Parathyroid adenoma (tissue), 2 donors: ENCODE measurements around the gene HPN.

Experiments
- H2AFZ ChIP-seq: fragments of 300-600 bp; sonication (generic); one replicate; pipeline ENCODE4 v1.7.0; 2017; ENCODE audit warnings: antibody characterized with exemption, mild to moderate bottlenecking
- H3K27ac ChIP-seq: fragments of 300-600 bp; sonication (generic); one replicate; pipeline ENCODE4 v1.7.0; 2017
- H3K27me3 ChIP-seq: fragments of 300-600 bp; sonication (generic); one replicate; pipeline ENCODE4 v1.7.0; 2017; ENCODE audit warnings: low read length; ENCODE audit not compliant: control insufficient read depth, insufficient read depth
- H3K36me3 ChIP-seq: fragments of 300-600 bp; sonication (generic); one replicate; pipeline ENCODE4 v1.7.0; 2017; ENCODE audit warnings: low read length; ENCODE audit not compliant: control insufficient read depth, insufficient read depth
- H3K4me1 ChIP-seq: fragments of 300-600 bp; sonication (generic); one replicate; pipeline ENCODE4 v1.7.0; 2017; ENCODE audit warnings: control low read depth
- H3K4me2 ChIP-seq: fragments of 300-600 bp; sonication (generic); one replicate; pipeline ENCODE4 v1.7.0; 2017; ENCODE audit warnings: low read length
- H3K4me3 ChIP-seq: fragments of 300-600 bp; sonication (generic); one replicate; pipeline ENCODE4 v1.7.0; 2017; ENCODE audit warnings: low read depth, low read length
- H3K79me2 ChIP-seq: fragments of 300-600 bp; sonication (generic); one replicate; pipeline ENCODE4 v1.7.0; 2017; ENCODE audit warnings: control low read depth
- H3K9ac ChIP-seq: fragments of 300-600 bp; sonication (generic); one replicate; pipeline ENCODE4 v1.7.0; 2017; ENCODE audit warnings: mild to moderate bottlenecking
- H3K9me3 ChIP-seq: fragments of 300-600 bp; sonication (generic); one replicate; pipeline ENCODE4 v1.7.0; 2017; ENCODE audit warnings: low read length; ENCODE audit not compliant: control insufficient read depth
- TF ChIP-seq, protein P1 (sequence below): fragments of 300-600 bp; sonication (generic); IDR thresholded peaks from one replicate; pipeline ENCODE4 v1.7.0; 2017; ENCODE audit warnings: antibody characterized with exemption, mild to moderate bottlenecking
- donor health status: primary hyperparathyroidism.

Gene HPN

DNA sequence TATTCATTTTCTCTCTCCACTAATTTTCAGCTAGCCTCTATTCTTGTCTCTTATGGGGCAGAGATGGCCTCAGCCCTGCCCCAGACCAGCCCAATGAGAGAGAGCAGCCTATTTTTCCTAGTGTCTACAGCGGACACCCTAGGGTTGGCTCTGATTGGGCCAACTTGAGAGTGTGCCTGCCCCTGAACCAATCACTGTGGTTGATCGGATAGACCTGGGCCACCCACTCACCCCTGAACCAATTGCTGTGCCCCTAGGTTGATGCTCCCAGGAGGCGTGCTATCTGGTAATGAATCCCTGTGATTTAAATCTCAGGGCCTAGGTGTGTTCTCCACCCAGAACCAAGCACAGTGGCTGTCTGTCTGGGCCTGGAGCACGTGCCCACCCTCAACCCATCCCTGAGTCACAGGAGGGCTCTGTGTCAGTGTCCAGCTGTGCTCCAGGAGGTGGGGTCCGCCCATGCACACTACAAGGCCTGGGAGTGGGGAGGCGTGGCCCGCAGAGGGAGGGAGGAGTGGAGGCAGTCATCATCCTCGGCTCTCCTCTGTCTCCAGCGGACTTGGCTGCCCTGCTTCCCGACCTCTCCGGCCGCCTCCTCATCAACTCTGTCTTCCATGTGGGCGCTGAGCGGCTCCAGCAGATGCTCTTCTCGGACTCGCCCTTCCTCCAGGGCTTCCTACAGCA, 26.1 kb upstream of the HPN start:
- H3K4me1 ChIP-seq = no peaks in the 10 kb centered on the region
- no peak overlapping the region for H3K4me3 ChIP-seq
- no peak overlapping the region for H2AFZ ChIP-seq
- TF ChIP-seq, protein P1, sequence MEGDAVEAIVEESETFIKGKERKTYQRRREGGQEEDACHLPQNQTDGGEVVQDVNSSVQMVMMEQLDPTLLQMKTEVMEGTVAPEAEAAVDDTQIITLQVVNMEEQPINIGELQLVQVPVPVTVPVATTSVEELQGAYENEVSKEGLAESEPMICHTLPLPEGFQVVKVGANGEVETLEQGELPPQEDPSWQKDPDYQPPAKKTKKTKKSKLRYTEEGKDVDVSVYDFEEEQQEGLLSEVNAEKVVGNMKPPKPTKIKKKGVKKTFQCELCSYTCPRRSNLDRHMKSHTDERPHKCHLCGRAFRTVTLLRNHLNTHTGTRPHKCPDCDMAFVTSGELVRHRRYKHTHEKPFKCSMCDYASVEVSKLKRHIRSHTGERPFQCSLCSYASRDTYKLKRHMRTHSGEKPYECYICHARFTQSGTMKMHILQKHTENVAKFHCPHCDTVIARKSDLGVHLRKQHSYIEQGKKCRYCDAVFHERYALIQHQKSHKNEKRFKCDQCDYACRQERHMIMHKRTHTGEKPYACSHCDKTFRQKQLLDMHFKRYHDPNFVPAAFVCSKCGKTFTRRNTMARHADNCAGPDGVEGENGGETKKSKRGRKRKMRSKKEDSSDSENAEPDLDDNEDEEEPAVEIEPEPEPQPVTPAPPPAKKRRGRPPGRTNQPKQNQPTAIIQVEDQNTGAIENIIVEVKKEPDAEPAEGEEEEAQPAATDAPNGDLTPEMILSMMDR = no peak
- no peak overlapping the region for H3K4me2 ChIP-seq
- peaks cover 5% of the 10 kb centered on the region for H3K79me2 ChIP-seq
- H3K36me3 ChIP-seq = no peaks in the 10 kb centered on the region
- no peaks in the 10 kb centered on the region for H3K9me3 ChIP-seq
- H3K27me3 ChIP-seq = no peaks in the 10 kb centered on the region
- H3K27ac ChIP-seq = no peak overlapping the region
- no peak overlapping the region for H3K9ac ChIP-seq

DNA sequence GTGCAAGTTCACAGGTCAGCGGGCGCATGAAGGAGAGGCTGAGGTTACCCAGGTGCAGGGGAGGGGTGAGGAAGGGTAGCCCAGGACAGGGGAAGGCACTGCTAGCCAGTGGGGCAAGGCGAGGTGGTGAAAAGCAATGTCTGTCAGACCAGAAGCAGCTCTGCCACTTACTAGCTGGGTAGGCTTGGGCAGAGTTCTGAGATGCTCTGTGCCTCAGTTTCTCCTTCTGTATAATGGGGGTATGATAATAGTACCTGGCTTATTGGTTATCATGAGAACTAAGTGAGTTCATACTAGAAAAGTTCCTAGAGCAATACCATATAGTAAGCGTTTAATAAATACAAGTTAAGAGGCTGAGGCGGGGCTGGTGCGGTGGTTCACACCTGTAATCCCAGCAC, 25.6 kb upstream of the HPN start:
- Histone ChIP-seq H3K27ac (no peak overlapping the region), H3K9me3 (no peaks in the 10 kb centered on the region), H3K4me3 (no peak overlapping the region), H3K36me3 (no peaks in the 10 kb centered on the region), H3K4me2 (no peak overlapping the region), H3K27me3 (no peaks in the 10 kb centered on the region), H3K4me1 (no peaks in the 10 kb centered on the region), H3K9ac (no peak overlapping the region), H3K79me2 (peaks cover 5% of the 10 kb centered on the region), H2AFZ (no peak overlapping the region)
- TF ChIP-seq, protein P1 = no peak

DNA sequence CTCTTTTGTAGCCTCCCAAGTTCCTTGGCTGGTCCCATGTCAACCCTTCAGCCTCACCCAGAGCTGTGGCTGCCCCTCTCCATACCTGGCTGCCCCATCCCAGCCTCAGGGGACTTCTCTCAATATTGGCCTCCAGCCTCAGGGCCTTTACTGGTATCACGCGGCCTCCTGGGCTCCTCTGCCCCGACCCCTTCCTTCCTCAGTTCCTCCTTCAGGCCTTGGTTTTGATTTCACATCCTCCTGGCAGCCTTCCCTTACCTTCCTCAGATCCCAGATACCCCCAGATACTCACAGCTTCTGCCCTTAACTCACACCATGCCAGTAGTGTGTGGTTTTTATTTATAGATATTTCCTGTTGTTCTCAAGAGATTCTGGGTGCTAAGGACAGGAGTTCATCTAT, 24.0 kb upstream of the HPN start:
- TF ChIP-seq, protein P1 = no peak
- H3K27me3 ChIP-seq = no peaks in the 10 kb centered on the region
- H3K4me3 ChIP-seq = no peak overlapping the region
- no peak overlapping the region for H3K4me2 ChIP-seq
- H3K79me2 ChIP-seq = peaks cover 5% of the 10 kb centered on the region
- no peaks in the 10 kb centered on the region for H3K36me3 ChIP-seq
- no peak overlapping the region for H2AFZ ChIP-seq
- no peak overlapping the region for H3K27ac ChIP-seq
- H3K4me1 ChIP-seq = no peaks in the 10 kb centered on the region
- no peak overlapping the region for H3K9ac ChIP-seq
- H3K9me3 ChIP-seq = no peaks in the 10 kb centered on the region

DNA sequence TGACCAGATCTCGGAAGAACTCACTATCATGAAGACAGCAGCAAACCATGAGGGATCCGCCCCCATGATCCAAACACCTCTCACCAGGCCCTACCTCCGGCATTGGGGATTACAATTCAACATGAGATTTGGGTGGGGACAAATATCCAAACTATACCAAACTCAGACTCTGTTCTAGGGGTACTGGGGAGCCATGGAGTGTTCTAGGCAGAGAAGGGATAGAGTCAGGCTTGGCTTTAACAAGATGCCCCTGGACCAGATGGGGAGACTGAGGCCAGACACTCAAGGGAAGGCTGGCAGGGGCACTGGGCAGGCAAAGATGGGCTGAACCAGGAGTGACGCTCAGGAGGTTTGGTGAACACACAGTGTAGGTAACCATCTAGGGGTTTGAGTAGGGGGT, 23.1 kb upstream of the HPN start:
- Histone ChIP-seq H3K4me1 (no peaks in the 10 kb centered on the region), H2AFZ (no peak overlapping the region), H3K27ac (no peak overlapping the region), H3K9me3 (no peaks in the 10 kb centered on the region), H3K4me3 (no peak overlapping the region), H3K79me2 (peaks cover 5% of the 10 kb centered on the region), H3K36me3 (no peaks in the 10 kb centered on the region), H3K4me2 (no peak overlapping the region), H3K27me3 (no peaks in the 10 kb centered on the region), H3K9ac (no peak overlapping the region)
- TF ChIP-seq, protein P1 = no peak

DNA sequence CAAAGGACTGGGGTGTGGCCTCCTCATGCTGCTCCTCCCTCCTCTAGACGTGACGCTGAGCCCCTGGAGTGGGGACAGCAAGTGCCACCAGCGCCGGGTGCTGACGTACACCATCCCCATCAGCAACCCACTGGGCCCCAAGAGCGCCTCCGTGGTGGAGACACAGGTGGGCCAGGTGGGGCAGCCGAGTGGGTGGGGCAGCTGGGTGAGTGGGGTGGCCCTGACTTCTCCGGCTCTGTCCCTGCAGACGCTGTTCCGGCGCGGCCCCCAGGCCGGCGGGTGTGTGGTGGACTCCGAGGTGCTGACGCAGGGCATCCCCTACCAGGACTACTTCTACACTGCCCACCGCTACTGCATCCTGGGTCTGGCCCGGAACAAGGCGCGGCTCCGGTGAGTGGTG, 22.4 kb upstream of the HPN start:
- no peaks in the 10 kb centered on the region for H3K4me1 ChIP-seq
- no peak overlapping the region for H3K27ac ChIP-seq
- no peaks in the 10 kb centered on the region for H3K36me3 ChIP-seq
- H3K27me3 ChIP-seq = no peaks in the 10 kb centered on the region
- H3K9ac ChIP-seq = no peak overlapping the region
- no peak overlapping the region for H2AFZ ChIP-seq
- TF ChIP-seq, protein P1 = no peak
- no peak overlapping the region for H3K4me3 ChIP-seq
- H3K79me2 ChIP-seq = no peaks in the 10 kb centered on the region
- H3K4me2 ChIP-seq = no peak overlapping the region
- H3K9me3 ChIP-seq = no peaks in the 10 kb centered on the region
